HepG2 (cell line): ENCODE data around the gene CAPN13. TPM values are rescaled to one million over a fixed set of nuclear protein-coding genes. Genes with fewer than 3 reads are reported as not detected.

Experiments used
- ATAC-seq: fragments of 200-7000 bp; cut with Tn5 transposase; 3 replicates; pipeline ENCODE4 v1.9.1; 2020; ENCODE audit warnings: mild to moderate bottlenecking, moderate library complexity
- BruUV-seq: library from RNA; stranded (reverse); fragments of 400-500 nt; replicated peaks from 2 replicates; lab custom pipeline; 2021; lab: Mats Ljungman, UMichigan
- CTCF ChIA-PET: fragments of 300-600 bp; formaldehyde crosslinking; extraction: SDS; loops from one replicate; lab custom pipeline; 2021; ENCODE audit warnings: low total read pairs, inconsistent platforms, low intra/inter-chr PET ratio; lab: Yijun Ruan, JAX
- POLR2A ChIA-PET: fragments of 350-600 bp; sonication (Branson Sonifier 250); formaldehyde crosslinking; loops from one replicate; lab custom pipeline; 2020; ENCODE audit warnings: antibody characterized with exemption, inconsistent platforms; lab: Yijun Ruan, JAX
- DNase-seq: peaks from one replicate; pipeline ENCODE4 v3.0.0-alpha.2; 2015; ENCODE audit warnings: low spot score
- FAIRE-seq: peaks from 3 replicates; lab custom pipeline; 2011; peaks lifted over from hg19 to GRCh38; lab: Jason Lieb, UNC
- H2AFZ ChIP-seq: one replicate; pipeline ENCODE4 v1.6.1; 2011; ENCODE audit warnings: low read length, inconsistent platforms
- H3K27ac ChIP-seq: fragments of 300-600 bp; 3 replicates; pipeline ENCODE4 v1.8.0; 2011; ENCODE audit warnings: mixed run types, mild to moderate bottlenecking, mixed read lengths, low read length, inconsistent platforms; ENCODE audit not compliant: insufficient read depth; ENCODE audit errors: extremely low read length
- H3K27me3 ChIP-seq, 2 experiments: fragments of 200-600 bp in 1 of 2; 2 replicates in 1 of 2; 3 replicates in 1 of 2; pipeline versions ENCODE4 v1.6.0 to v1.8.0; 2011; ENCODE audit warnings: low read length in 2 of 2, mild to moderate bottlenecking in 2 of 2, moderate library complexity in 2 of 2, inconsistent platforms in 1 of 2; ENCODE audit not compliant: insufficient read depth in 2 of 2, control insufficient read depth in 1 of 2
- H3K36me3 ChIP-seq, 2 experiments: fragments of 200-600 bp in 1 of 2; replicated peaks in 1 of 2; 2 replicates in 1 of 2; 3 replicates in 1 of 2; pipeline versions ENCODE4 v1.5.1 to v1.8.0; 2011; ENCODE audit warnings: low read length in 2 of 2, inconsistent platforms in 1 of 2; ENCODE audit not compliant: insufficient read depth in 2 of 2, control insufficient read depth in 1 of 2
- H3K4me1 ChIP-seq: 2 replicates; pipeline ENCODE4 v1.5.1; 2012; ENCODE audit warnings: low read length, inconsistent platforms; ENCODE audit not compliant: insufficient read depth
- H3K4me2 ChIP-seq: 2 replicates; pipeline ENCODE4 v1.6.0; 2011; ENCODE audit warnings: low read depth, low read length, inconsistent platforms
- H3K4me3 ChIP-seq, 3 experiments: fragments of 200-600 bp in 1 of 3; sonication (generic), shearing (Covaris generic) in 1 of 3; replicated peaks in 1 of 3; 2 replicates each; pipeline ENCODE4 v1.5.1; 2011 to 2016; ENCODE audit warnings: low read length in 3 of 3, inconsistent platforms in 2 of 3, low read depth in 2 of 3, mild to moderate bottlenecking in 2 of 3, control low read depth in 1 of 3, mixed read lengths in 1 of 3; ENCODE audit not compliant: insufficient read depth in 1 of 3
- H3K79me2 ChIP-seq: one replicate; pipeline ENCODE4 v1.6.1; 2011; ENCODE audit warnings: low read length, inconsistent platforms; ENCODE audit not compliant: insufficient read depth
- H3K9ac ChIP-seq: 2 replicates; pipeline ENCODE4 v1.6.0; 2011; ENCODE audit warnings: mild to moderate bottlenecking, low read depth, low read length, inconsistent platforms; ENCODE audit not compliant: insufficient read depth
- H3K9me3 ChIP-seq: 2 replicates; pipeline ENCODE4 v1.5.1; 2012; ENCODE audit warnings: mild to moderate bottlenecking, low read length
- H4K20me1 ChIP-seq: 2 replicates; pipeline ENCODE4 v1.6.0; 2011; ENCODE audit warnings: inconsistent platforms, mild to moderate bottlenecking, low read length, moderate library complexity; ENCODE audit not compliant: insufficient read depth
- ATF2 ChIP-seq: sonication (generic); formaldehyde crosslinking; IDR thresholded peaks from 2 replicates; pipeline ENCODE4 v1.4.0; 2020; ENCODE audit warnings: missing genetic modification reagents
- PTBP1 ChIP-seq: fragments of 200-400 bp; formaldehyde crosslinking; IDR thresholded peaks from 2 replicates; pipeline ENCODE4 v1.6.1; 2018; ENCODE audit warnings: low read length, low read depth; ENCODE audit not compliant: poor library complexity, severe bottlenecking
- RBM22 ChIP-seq: fragments of 200-400 bp; formaldehyde crosslinking; optimal IDR thresholded peaks from 2 replicates; pipeline ENCODE3; 2017; ENCODE audit warnings: mild to moderate bottlenecking, low read length, moderate library complexity
- ZBTB3 ChIP-seq: sonication (generic); formaldehyde crosslinking; IDR thresholded peaks from 2 replicates; pipeline ENCODE4 v1.4.0; 2020; ENCODE audit warnings: low read depth, mild to moderate bottlenecking, moderate library complexity, missing genetic modification reagents, borderline replicate concordance
- ZNF142 ChIP-seq: sonication (generic); formaldehyde crosslinking; IDR thresholded peaks from 2 replicates; pipeline ENCODE4 v1.4.0; 2020; ENCODE audit warnings: missing genetic modification reagents
- ZNF547 ChIP-seq: sonication (generic); formaldehyde crosslinking; IDR thresholded peaks from 2 replicates; pipeline ENCODE4 v1.5.1; 2020; ENCODE audit warnings: mild to moderate bottlenecking, missing genetic modification reagents
- ZNF576 ChIP-seq: sonication (generic); formaldehyde crosslinking; IDR thresholded peaks from 2 replicates; pipeline ENCODE4 v1.4.0; 2020; ENCODE audit warnings: mild to moderate bottlenecking, missing genetic modification reagents
- ZNF775 ChIP-seq: sonication (generic); formaldehyde crosslinking; IDR thresholded peaks from 2 replicates; pipeline ENCODE4 v1.4.0; 2020; ENCODE audit warnings: missing genetic modification reagents, mild to moderate bottlenecking, moderate library complexity, borderline replicate concordance
- WGBS: methylation state at CpG from one replicate; pipeline ENCODE4 v1.1.6; 2017; ENCODE audit warnings: low lambda C conversion rate; 5-methylcytosine and 5-hydroxymethylcytosine counted together
- in situ Hi-C: cut with HindIII; loops from 2 replicates; pipeline ENCODE4 v1.10.0; 2017; ENCODE audit warnings: low pct_unique_long_range_greater_than_20kb; ENCODE audit not compliant: extremely low pct_ligation_motif_present
- intact Hi-C: fragments of 100-400 bp; cut with micrococcal nuclease; formaldehyde crosslinking; loops from one replicate; pipeline ENCODE4 v1.10.0; 2022; ENCODE audit not compliant: unreplicated experiment
- polyA plus RNA-seq, 8 experiments: library from polyadenylated mRNA; depleted of rRNA in 3 of 8; stranded (reverse) in 7 of 8; unstranded in 1 of 8; fragments of >200 nt; fragmentation: Illumina TruSeq in 4 of 8; extraction: Trizol in 4 of 8; gene quantifications; 2 replicates each; pipeline versions ENCODE4 v1.2.1 to v1.2.3, GENCODE V29; 2011 to 2016; ENCODE audit warnings: low read depth in 4 of 8, missing spikeins in 1 of 8, mixed read lengths in 1 of 8; ENCODE audit not compliant: insufficient read depth in 1 of 8
- total RNA-seq, 5 experiments: library from RNA; depleted of rRNA; stranded (reverse); fragments of >200 nt; fragmentation: Illumina TruSeq; extraction: Trizol; gene quantifications; 2 replicates each; pipeline ENCODE4 v1.2.3, GENCODE V29; 2016; ENCODE audit warnings: low read depth in 1 of 5
- TF ChIP-seq, protein P1 (sequence below): sonication (generic); formaldehyde crosslinking; IDR thresholded peaks from 2 replicates; pipeline ENCODE4 v1.9.0; 2021; ENCODE audit warnings: missing genetic modification reagents, mild to moderate bottlenecking, borderline replicate concordance

CAPN13 gene
- total and polyA plus RNA-seq, 2 of the 13 experiments (the other 11 are each of a cell fraction or from before 2014, with no cell fraction given) = not detected

- ATAC-seq (no peak), FAIRE-seq (no peak), DNase-seq (no peak)
- H3K4me2 ChIP-seq = no peak overlapping the region
- no peak overlapping the region for H2AFZ ChIP-seq
- no peaks in the 10 kb centered on the region for H3K79me2 ChIP-seq
- CTCF ChIA-PET = no interaction called here
- no TSS peak for BruUV-seq
- no peaks in the 10 kb centered on the region for H3K9me3 ChIP-seq
- no peaks in the 10 kb centered on the region for H4K20me1 ChIP-seq
- TF ChIP-seq ZBTB3 (CRISPR knock-in tag) = no peak
- no peak overlapping the region for H3K4me3 ChIP-seq
- in situ Hi-C loops = no loop called here
- POLR2A ChIA-PET = no interaction called here
- no peaks in the 10 kb centered on the region for H3K36me3 ChIP-seq
- no peak overlapping the region for H3K9ac ChIP-seq
- no peaks in the 10 kb centered on the region for H3K4me1 ChIP-seq
- intact Hi-C loops = no loop called here
- no peaks in the 10 kb centered on the region for H3K27me3 ChIP-seq
- H3K27ac ChIP-seq = no peak overlapping the region
Observed at GRCh38 chr2:30847841-30848240, 40.6 kb upstream of the CAPN13 start.

- Histone ChIP-seq H3K4me1 (no peaks in the 10 kb centered on the region), H3K4me3 (no peak overlapping the region), H3K27me3 (no peaks in the 10 kb centered on the region; a peak in 1 of 5 replicates), H2AFZ (no peak overlapping the region), H3K9me3 (no peaks in the 10 kb centered on the region), H3K27ac (no peak overlapping the region), H4K20me1 (no peaks in the 10 kb centered on the region), H3K9ac (no peak overlapping the region), H3K4me2 (no peak overlapping the region), H3K36me3 (no peaks in the 10 kb centered on the region), H3K79me2 (no peaks in the 10 kb centered on the region)
- CTCF ChIA-PET = no interaction called here
- no TSS peak for BruUV-seq
- in situ Hi-C loops (no loop called here), intact Hi-C loops (no loop called here)
- DNase-seq (no peak), FAIRE-seq (no peak), ATAC-seq (no peak)
- POLR2A ChIA-PET = no interaction called here
- 0% methylated on average over 1 of the region's 1 CpG for WGBS
- TF ChIP-seq PTBP1 = no peak
- TF ChIP-seq ZNF576 = no peak
- TF ChIP-seq RBM22 = no peak
- TF ChIP-seq, protein P1, sequence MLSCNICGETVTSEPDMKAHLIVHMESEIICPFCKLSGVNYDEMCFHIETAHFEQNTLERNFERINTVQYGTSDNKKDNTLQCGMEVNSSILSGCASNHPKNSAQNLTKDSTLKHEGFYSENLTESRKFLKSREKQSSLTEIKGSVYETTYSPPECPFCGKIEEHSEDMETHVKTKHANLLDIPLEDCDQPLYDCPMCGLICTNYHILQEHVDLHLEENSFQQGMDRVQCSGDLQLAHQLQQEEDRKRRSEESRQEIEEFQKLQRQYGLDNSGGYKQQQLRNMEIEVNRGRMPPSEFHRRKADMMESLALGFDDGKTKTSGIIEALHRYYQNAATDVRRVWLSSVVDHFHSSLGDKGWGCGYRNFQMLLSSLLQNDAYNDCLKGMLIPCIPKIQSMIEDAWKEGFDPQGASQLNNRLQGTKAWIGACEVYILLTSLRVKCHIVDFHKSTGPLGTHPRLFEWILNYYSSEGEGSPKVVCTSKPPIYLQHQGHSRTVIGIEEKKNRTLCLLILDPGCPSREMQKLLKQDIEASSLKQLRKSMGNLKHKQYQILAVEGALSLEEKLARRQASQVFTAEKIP = no peak
- TF ChIP-seq ZNF142 (CRISPR knock-in tag) = no peak
- no peak for TF ChIP-seq ZNF775 (CRISPR knock-in tag)
- no peak for TF ChIP-seq ATF2 (CRISPR knock-in tag)
- no peak for TF ChIP-seq ZNF547
Observed at GRCh38 chr2:30847329-30847728, 40.1 kb upstream of the CAPN13 start.
